Hepatocyte (in vitro differentiated cells): Measurements from ENCODE around the gene VWF. TPM values are rescaled to one million over a fixed set of nuclear protein-coding genes. Genes with fewer than 3 reads are reported as not detected.
A peak's percentile ranks its signal among the peaks of the same experiment; 100 is the strongest.

Experiments
- DNase-seq: peaks from one replicate; pipeline ENCODE4 v3.0.0-alpha.2; 2016; ENCODE audit warnings: low spot score
- H2AFZ ChIP-seq: fragments of 200-600 bp; sonication (generic); 2 replicates; pipeline ENCODE4 v1.6.0; 2016; ENCODE audit warnings: antibody characterized with exemption, mild to moderate bottlenecking
- H3K27ac ChIP-seq: fragments of 200-600 bp; sonication (generic); 2 replicates; pipeline ENCODE4 v1.5.1; 2016; ENCODE audit warnings: mild to moderate bottlenecking
- H3K27me3 ChIP-seq: fragments of 200-600 bp; sonication (generic); 2 replicates; pipeline ENCODE4 v1.6.1; 2016
- H3K36me3 ChIP-seq: fragments of 200-600 bp; sonication (generic); replicated peaks from 2 replicates; pipeline ENCODE4 v1.5.1; 2016; ENCODE audit warnings: low read depth; ENCODE audit not compliant: insufficient read depth
- H3K4me1 ChIP-seq: fragments of 200-600 bp; sonication (generic); 2 replicates; pipeline ENCODE4 v1.5.1; 2016; ENCODE audit warnings: mild to moderate bottlenecking, moderate library complexity; ENCODE audit not compliant: insufficient read depth
- H3K4me2 ChIP-seq: fragments of 200-600 bp; sonication (generic); 2 replicates; pipeline ENCODE4 v1.6.0; 2016
- H3K4me3 ChIP-seq: fragments of 200-600 bp; sonication (generic); 2 replicates; pipeline ENCODE4 v1.5.1; 2016; ENCODE audit warnings: mild to moderate bottlenecking
- H3K79me2 ChIP-seq: fragments of 200-600 bp; sonication (generic); 2 replicates; pipeline ENCODE4 v1.6.0; 2017; ENCODE audit warnings: mild to moderate bottlenecking
- H3K9me2 ChIP-seq: fragments of 200-600 bp; sonication (generic); replicated peaks from 2 replicates; pipeline ENCODE4 v1.6.0; 2017; ENCODE audit warnings: mild to moderate bottlenecking; ENCODE audit not compliant: insufficient read depth
- H3K9me3 ChIP-seq: fragments of 200-600 bp; sonication (generic); 2 replicates; pipeline ENCODE4 v1.5.1; 2016; ENCODE audit warnings: low read depth, mild to moderate bottlenecking
- H4K20me1 ChIP-seq: fragments of 200-600 bp; sonication (generic); 2 replicates; pipeline ENCODE4 v1.6.0; 2016; ENCODE audit warnings: mild to moderate bottlenecking; ENCODE audit not compliant: insufficient read depth, poor library complexity, severe bottlenecking
- CTCF ChIP-seq: fragments of 200-600 bp; sonication (generic); IDR thresholded peaks from 2 replicates; pipeline ENCODE4 v1.5.1; 2016; ENCODE audit warnings: antibody characterized with exemption, mild to moderate bottlenecking; ENCODE audit not compliant: poor library complexity
- EZH2 ChIP-seq: fragments of 200-600 bp; sonication (generic); IDR thresholded peaks from 2 replicates; pipeline ENCODE4 v1.6.1; 2016; ENCODE audit warnings: antibody characterized with exemption, mild to moderate bottlenecking, borderline replicate concordance
- EZH2phosphoT487 ChIP-seq: fragments of 200-600 bp; sonication (generic); IDR thresholded peaks from one replicate; pipeline ENCODE4 v1.6.1; 2018; ENCODE audit warnings: antibody characterized with exemption, mild to moderate bottlenecking, low read depth, moderate library complexity; ENCODE audit not compliant: unreplicated experiment, severe bottlenecking
- WGBS: methylation state at CpG from one replicate; pipeline ENCODE4 v1.1.6; 2016; ENCODE audit warnings: low lambda C conversion rate; ENCODE audit errors: missing lambda C conversion rate; 5-methylcytosine and 5-hydroxymethylcytosine counted together
- polyA plus RNA-seq: library from polyadenylated mRNA; unstranded; fragments of >200 nt; fragmentation: Nextera tagmentation; extraction: Ambion mirVana; gene quantifications from 2 replicates; pipeline ENCODE4 v1.2.1, GENCODE V29; 2016
- total RNA-seq: library from RNA; depleted of rRNA; stranded (reverse); fragments of >200 nt; gene quantifications from 2 replicates; pipeline ENCODE4 v1.2.3, GENCODE V29; 2014

VWF gene
- total and polyA plus RNA-seq, 2 experiments from 2014 or later = 0.20 to 0.77 TPM

- TF ChIP-seq EZH2phosphoT487 (no peak), CTCF (no peak), EZH2 (no peak)
- Histone ChIP-seq H3K36me3 (no peaks in the 10 kb centered on the region), H4K20me1 (no peaks in the 10 kb centered on the region), H3K4me1 (peaks cover 25% of the 10 kb centered on the region), H3K79me2 (no peaks in the 10 kb centered on the region), H3K4me3 (no peak overlapping the region), H3K9me3 (no peaks in the 10 kb centered on the region), H2AFZ (no peak overlapping the region), H3K27me3 (no peaks in the 10 kb centered on the region), H3K27ac (peak overlapping the region; percentile 89), H3K9me2 (no peaks in the 10 kb centered on the region), H3K4me2 (no peak overlapping the region)
- DNase-seq = peak; percentile 83
- 36% methylated on average over 15 of the region's 15 CpGs for WGBS
Observed at GRCh38 chr12:6088921-6089747, 35.3 kb downstream of the VWF start.

GRCh38 chr12:6086316-6086715 is 38.2 kb downstream of the VWF start:
- Histone ChIP-seq H3K4me2 (no peak overlapping the region), H4K20me1 (no peaks in the 10 kb centered on the region), H3K27ac (peak overlapping the region; percentile 57), H3K4me3 (no peak overlapping the region), H3K27me3 (no peaks in the 10 kb centered on the region), H3K4me1 (peaks cover 28% of the 10 kb centered on the region), H3K9me2 (no peaks in the 10 kb centered on the region), H3K36me3 (no peaks in the 10 kb centered on the region), H2AFZ (no peak overlapping the region), H3K9me3 (no peaks in the 10 kb centered on the region), H3K79me2 (no peaks in the 10 kb centered on the region)
- 96% methylated on average over 2 of the region's 2 CpGs for WGBS
- TF ChIP-seq EZH2 (no peak), EZH2phosphoT487 (no peak), CTCF (no peak)
- no peak for DNase-seq

- H3K9me3 ChIP-seq = no peaks in the 10 kb centered on the region
- H4K20me1 ChIP-seq = no peaks in the 10 kb centered on the region
- H3K4me1 ChIP-seq = peaks cover 28% of the 10 kb centered on the region
- WGBS = 93% methylated on average over 3 of the region's 3 CpGs
- no peaks in the 10 kb centered on the region for H3K9me2 ChIP-seq
- no peak overlapping the region for H3K4me2 ChIP-seq
- H3K36me3 ChIP-seq = no peaks in the 10 kb centered on the region
- no peak for DNase-seq
- H3K4me3 ChIP-seq = no peak overlapping the region
- peak overlapping the region; percentile 57 for H3K27ac ChIP-seq
- no peak overlapping the region for H2AFZ ChIP-seq
- H3K27me3 ChIP-seq = no peaks in the 10 kb centered on the region
- TF ChIP-seq CTCF (no peak), EZH2 (no peak), EZH2phosphoT487 (no peak)
- no peaks in the 10 kb centered on the region for H3K79me2 ChIP-seq
Observed at GRCh38 chr12:6085841-6086240, 38.6 kb downstream of the VWF start.
